Measurements from ENCODE around the gene CTNND2.

GRCh38 chr5:11476866-11477265, 427.4 kb downstream of the CTNND2 start:
- TF ChIP-seq POLR2A (IDR thresholded peaks at IDR 0.05), result no peak
- TF ChIP-seq, protein P1, sequence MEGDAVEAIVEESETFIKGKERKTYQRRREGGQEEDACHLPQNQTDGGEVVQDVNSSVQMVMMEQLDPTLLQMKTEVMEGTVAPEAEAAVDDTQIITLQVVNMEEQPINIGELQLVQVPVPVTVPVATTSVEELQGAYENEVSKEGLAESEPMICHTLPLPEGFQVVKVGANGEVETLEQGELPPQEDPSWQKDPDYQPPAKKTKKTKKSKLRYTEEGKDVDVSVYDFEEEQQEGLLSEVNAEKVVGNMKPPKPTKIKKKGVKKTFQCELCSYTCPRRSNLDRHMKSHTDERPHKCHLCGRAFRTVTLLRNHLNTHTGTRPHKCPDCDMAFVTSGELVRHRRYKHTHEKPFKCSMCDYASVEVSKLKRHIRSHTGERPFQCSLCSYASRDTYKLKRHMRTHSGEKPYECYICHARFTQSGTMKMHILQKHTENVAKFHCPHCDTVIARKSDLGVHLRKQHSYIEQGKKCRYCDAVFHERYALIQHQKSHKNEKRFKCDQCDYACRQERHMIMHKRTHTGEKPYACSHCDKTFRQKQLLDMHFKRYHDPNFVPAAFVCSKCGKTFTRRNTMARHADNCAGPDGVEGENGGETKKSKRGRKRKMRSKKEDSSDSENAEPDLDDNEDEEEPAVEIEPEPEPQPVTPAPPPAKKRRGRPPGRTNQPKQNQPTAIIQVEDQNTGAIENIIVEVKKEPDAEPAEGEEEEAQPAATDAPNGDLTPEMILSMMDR (IDR thresholded peaks at IDR 0.05), result no peak

All from thyroid gland (tissue), 4 donors.